BE2C (cell line): Measurements from ENCODE around the gene DGKI.

Experiments used
- DNase-seq: peaks from one replicate; pipeline ENCODE4 v3.0.0-alpha.2; 2020
- H3K27me3 ChIP-seq: fragments of 250-450 bp; sonication (Bioruptor Pico); 2 replicates; pipeline ENCODE4 v1.5.1; 2020; ENCODE audit warnings: mild to moderate bottlenecking
- H3K36me3 ChIP-seq: fragments of 250-450 bp; sonication (Bioruptor Pico); 2 replicates; pipeline ENCODE4 v1.5.1; 2020; ENCODE audit warnings: mild to moderate bottlenecking
- H3K4me1 ChIP-seq: fragments of 250-450 bp; sonication (Bioruptor Pico); 2 replicates; pipeline ENCODE4 v1.5.1; 2020
- H3K4me3 ChIP-seq: 2 replicates; pipeline ENCODE4 v1.5.1; 2011; ENCODE audit warnings: low read depth, low read length
- H3K9me3 ChIP-seq: fragments of 250-450 bp; sonication (Bioruptor Pico); 2 replicates; pipeline ENCODE4 v1.5.1; 2020
- CTCF ChIP-seq: IDR thresholded peaks from 2 replicates; pipeline ENCODE4 v1.5.1; 2012; ENCODE audit warnings: mild to moderate bottlenecking, low read depth, low read length

Gene DGKI

GRCh38 chr7:137762334-137762733 lies 84.4 kb downstream of the DGKI start:
- Histone ChIP-seq H3K4me1 (peaks cover 12% of the 10 kb centered on the region), H3K9me3 (no peaks in the 10 kb centered on the region), H3K27me3 (no peaks in the 10 kb centered on the region), H3K4me3 (no peak overlapping the region), H3K36me3 (no peaks in the 10 kb centered on the region)
- no peak for DNase-seq
- no peak for TF ChIP-seq CTCF

GRCh38 chr7:137760111-137760510 lies 86.7 kb downstream of the DGKI start:
- TF ChIP-seq CTCF, result no peak
- Histone ChIP-seq H3K4me3 (peak overlapping the region; percentile 31), H3K4me1 (peaks cover 12% of the 10 kb centered on the region), H3K27me3 (no peaks in the 10 kb centered on the region), H3K9me3 (no peaks in the 10 kb centered on the region), H3K36me3 (no peaks in the 10 kb centered on the region)
- peak; percentile 81 for DNase-seq

- H3K9me3 ChIP-seq, result no peaks in the 10 kb centered on the region
- DNase-seq, result no peak
- H3K4me1 ChIP-seq, result peaks cover 24% of the 10 kb centered on the region
- H3K4me3 ChIP-seq, result no peak overlapping the region
- TF ChIP-seq CTCF, result no peak
- no peaks in the 10 kb centered on the region for H3K36me3 ChIP-seq
- H3K27me3 ChIP-seq, result no peaks in the 10 kb centered on the region
Measured at GRCh38 chr7:137757146-137757925, 89.4 kb downstream of the DGKI start.

GRCh38 chr7:137755846-137756651 lies 90.7 kb downstream of the DGKI start:
- no peaks in the 10 kb centered on the region for H3K27me3 ChIP-seq
- no peaks in the 10 kb centered on the region for H3K9me3 ChIP-seq
- DNase-seq, result no peak
- no peak for TF ChIP-seq CTCF
- H3K4me3 ChIP-seq, result no peak overlapping the region
- H3K36me3 ChIP-seq, result no peaks in the 10 kb centered on the region
- H3K4me1 ChIP-seq, result peaks cover 24% of the 10 kb centered on the region

- TF ChIP-seq CTCF, result no peak
- Histone ChIP-seq H3K27me3 (no peaks in the 10 kb centered on the region), H3K4me1 (peaks cover 18% of the 10 kb centered on the region), H3K36me3 (no peaks in the 10 kb centered on the region), H3K4me3 (no peak overlapping the region), H3K9me3 (no peaks in the 10 kb centered on the region)
- no peak for DNase-seq
Measured at GRCh38 chr7:137755427-137755826, 91.3 kb downstream of the DGKI start.
